H9 (cell line): Measurements from ENCODE around the gene PTPRK. TPM values are rescaled to one million over a fixed set of nuclear protein-coding genes. Genes with fewer than 3 reads are reported as not detected.
A peak's percentile ranks its signal among the peaks of the same experiment; 100 is the strongest.

Experiments
- DNase-seq: peaks from one replicate; pipeline ENCODE4 v3.0.0-alpha.2; 2017
- H2AFZ ChIP-seq: one replicate; pipeline ENCODE4 v1.6.1; 2013; ENCODE audit warnings: mild to moderate bottlenecking, low read length, control low read depth, moderate library complexity
- H2AK5ac ChIP-seq: 2 replicates; pipeline ENCODE4 v1.6.1; 2013; ENCODE audit warnings: low read length, control low read depth, mixed read lengths; ENCODE audit not compliant: insufficient read length
- H2BK120ac ChIP-seq: one replicate; pipeline ENCODE4 v1.6.1; 2013; ENCODE audit warnings: low read depth, mild to moderate bottlenecking, low read length, control low read depth, inconsistent platforms; ENCODE audit not compliant: poor library complexity, severe bottlenecking
- H2BK12ac ChIP-seq: 2 replicates; pipeline ENCODE4 v1.6.1; 2013; ENCODE audit warnings: low read length, control low read depth, mixed read lengths, low read depth; ENCODE audit not compliant: insufficient read length
- H2BK15ac ChIP-seq: 2 replicates; pipeline ENCODE4 v1.6.1; 2013; ENCODE audit warnings: low read depth, low read length, control low read depth
- H2BK20ac ChIP-seq: one replicate; pipeline ENCODE4 v1.6.1; 2013; ENCODE audit warnings: low read depth, mild to moderate bottlenecking, low read length, control low read depth, inconsistent platforms; ENCODE audit not compliant: poor library complexity, severe bottlenecking
- H2BK5ac ChIP-seq: 2 replicates; pipeline ENCODE4 v1.6.1; 2013; ENCODE audit warnings: low read length, control low read depth, mixed read lengths; ENCODE audit not compliant: insufficient read length
- H3K14ac ChIP-seq: 2 replicates; pipeline ENCODE4 v1.6.1; 2013; ENCODE audit warnings: low read length, control low read depth; ENCODE audit not compliant: insufficient read depth
- H3K18ac ChIP-seq: 2 replicates; pipeline ENCODE4 v1.6.1; 2013; ENCODE audit warnings: low read depth, mild to moderate bottlenecking, mixed read lengths, low read length, control low read depth; ENCODE audit not compliant: insufficient read length
- H3K23ac ChIP-seq: 2 replicates; pipeline ENCODE4 v1.6.1; 2013; ENCODE audit warnings: low read length, control low read depth, mixed read lengths, low read depth; ENCODE audit not compliant: insufficient read length
- H3K23me2 ChIP-seq: 2 replicates; pipeline ENCODE4 v1.6.1; 2013; ENCODE audit warnings: low read depth, mild to moderate bottlenecking, mixed read lengths, low read length, control low read depth; ENCODE audit not compliant: insufficient read length, poor library complexity, severe bottlenecking
- H3K27ac ChIP-seq: 2 replicates; pipeline ENCODE4 v1.5.1; 2013; ENCODE audit warnings: low read length, control low read depth, mixed read lengths, low read depth; ENCODE audit not compliant: insufficient read length
- H3K27me3 ChIP-seq: 2 replicates; pipeline ENCODE4 v1.6.1; 2013; ENCODE audit warnings: low read length, control low read depth, inconsistent platforms; ENCODE audit not compliant: insufficient read depth
- H3K4ac ChIP-seq: 2 replicates; pipeline ENCODE4 v1.6.1; 2013; ENCODE audit warnings: low read depth, mild to moderate bottlenecking, control low read depth, inconsistent platforms, low read length, moderate library complexity
- H3K4me1 ChIP-seq: 2 replicates; pipeline ENCODE4 v1.6.1; 2013; ENCODE audit warnings: low read length, control low read depth, inconsistent platforms; ENCODE audit not compliant: insufficient read depth
- H3K4me2 ChIP-seq: 2 replicates; pipeline ENCODE4 v1.6.1; 2013; ENCODE audit warnings: low read length, control low read depth, mixed read lengths; ENCODE audit not compliant: insufficient read length, insufficient read depth
- H3K56ac ChIP-seq: 2 replicates; pipeline ENCODE4 v1.6.1; 2013; ENCODE audit warnings: low read depth, mild to moderate bottlenecking, mixed read lengths, low read length, control low read depth; ENCODE audit not compliant: insufficient read length
- H3K79me1 ChIP-seq: 2 replicates; pipeline ENCODE4 v1.6.1; 2013; ENCODE audit warnings: low read depth, mild to moderate bottlenecking, moderate library complexity, low read length, control low read depth, inconsistent platforms; ENCODE audit not compliant: insufficient read depth, poor library complexity, severe bottlenecking
- H3K79me2 ChIP-seq: 2 replicates; pipeline ENCODE4 v1.6.1; 2013; ENCODE audit warnings: low read length, control low read depth, inconsistent platforms; ENCODE audit not compliant: insufficient read depth
- H3K9ac ChIP-seq: 2 replicates; pipeline ENCODE4 v1.6.1; 2013; ENCODE audit warnings: low read length, control low read depth, mixed read lengths; ENCODE audit not compliant: insufficient read length; ENCODE audit errors: extremely low read depth
- H3K9me3 ChIP-seq: one replicate; pipeline ENCODE4 v1.6.1; 2013; ENCODE audit warnings: low read depth, low read length, inconsistent platforms; ENCODE audit not compliant: control insufficient read depth
- H3T11ph ChIP-seq: one replicate; pipeline ENCODE4 v1.6.1; 2013; ENCODE audit warnings: mild to moderate bottlenecking, low read length, control low read depth, inconsistent platforms
- H4K20me1 ChIP-seq: one replicate; pipeline ENCODE4 v1.6.1; 2013; ENCODE audit not compliant: control insufficient read depth, insufficient read length, insufficient read depth
- H4K5ac ChIP-seq: 2 replicates; pipeline ENCODE4 v1.6.1; 2013; ENCODE audit warnings: low read depth, mild to moderate bottlenecking, mixed read lengths, low read length, control low read depth; ENCODE audit not compliant: insufficient read length
- H4K8ac ChIP-seq: replicated peaks from 2 replicates; pipeline ENCODE4 v1.6.1; 2013; ENCODE audit warnings: low read length, control low read depth, mixed read lengths, low read depth; ENCODE audit not compliant: insufficient read length
- H4K91ac ChIP-seq: 2 replicates; pipeline ENCODE4 v1.6.1; 2013; ENCODE audit warnings: low read depth, mild to moderate bottlenecking, moderate library complexity, mixed read lengths, low read length, control low read depth; ENCODE audit not compliant: insufficient read length
- H3K27ac Mint-ChIP-seq, 3 experiments: 2 replicates in 2 of 3; 3 replicates in 1 of 3; pipeline ENCODE4 v1.8.0; 2020 to 2021; ENCODE audit warnings: mixed read lengths in 3 of 3, mild to moderate bottlenecking in 1 of 3, moderate library complexity in 1 of 3
- H3K27me3 Mint-ChIP-seq: 2 replicates; pipeline ENCODE4 v1.8.0; 2021; ENCODE audit warnings: low read depth, mild to moderate bottlenecking, moderate library complexity, mixed read lengths
- H3K36me3 Mint-ChIP-seq, 3 experiments: 2 replicates in 2 of 3; 3 replicates in 1 of 3; pipeline ENCODE4 v1.8.0; 2020 to 2021; ENCODE audit warnings: low read depth in 3 of 3, mixed read lengths in 3 of 3; ENCODE audit not compliant: insufficient read depth in 1 of 3
- H3K4me1 Mint-ChIP-seq, 2 experiments: 2 replicates each; pipeline ENCODE4 v1.8.0; 2020; ENCODE audit warnings: mixed read lengths in 2 of 2
- H3K4me3 Mint-ChIP-seq, 2 experiments: 2 replicates in 1 of 2; 3 replicates in 1 of 2; pipeline ENCODE4 v1.8.0; 2020 to 2021; ENCODE audit warnings: mild to moderate bottlenecking in 2 of 2, mixed read lengths in 2 of 2, moderate library complexity in 1 of 2
- H3K9me3 Mint-ChIP-seq, 2 experiments: 2 replicates in 1 of 2; 3 replicates in 1 of 2; pipeline ENCODE4 v1.8.0; 2020; ENCODE audit warnings: mild to moderate bottlenecking in 2 of 2, mixed read lengths in 2 of 2, moderate library complexity in 1 of 2
- CTCF ChIP-seq: fragments of 200-600 bp; sonication (generic); conservative IDR thresholded peaks from 3 replicates; pipeline ENCODE4 v1.8.0; 2021; ENCODE audit warnings: antibody characterized with exemption, mild to moderate bottlenecking
- WGBS: extraction: QIAGEN DNeasy Blood & Tissue Kit; methylation state at CpG from one replicate; pipeline ENCODE4 v1.1.7; 2013; ENCODE audit warnings: missing lambda C conversion rate, low lambda C conversion rate, mixed read lengths; ENCODE audit not compliant: insufficient read length; ENCODE audit errors: extremely low coverage; 5-methylcytosine and 5-hydroxymethylcytosine counted together
- total RNA-seq: library from RNA; stranded (reverse); gene quantifications from 2 replicates; pipeline ENCODE4 v1.2.1, GENCODE V29; 2021

Gene PTPRK
- total RNA-seq, 1 experiment from 2014 or later: 47.9 TPM

- Mint-ChIP-seq H3K4me3 (no peak overlapping the region), H3K36me3 (no peaks in the 10 kb centered on the region; a peak in 1 of 7 replicates)
- no peak overlapping the region for H2BK20ac ChIP-seq
These were observed 21.2 kb downstream of the PTPRK start for GRCh38 chr6:128499079-128499731.

More at GRCh38 chr6:128499079-128499731, 21.2 kb downstream of the PTPRK start:
- Histone ChIP-seq H3K9ac (no peak overlapping the region), H2BK15ac (no peak overlapping the region), H4K91ac (no peak overlapping the region), H3K23me2 (no peaks in the 10 kb centered on the region), H2AFZ (no peak overlapping the region), H2BK120ac (no peak overlapping the region), H3K14ac (no peak overlapping the region), H3K79me1 (peaks cover 5% of the 10 kb centered on the region), H3K4me2 (no peak overlapping the region), H3K9me3 (no peaks in the 10 kb centered on the region), H3K4ac (no peak overlapping the region), H2BK12ac (no peak overlapping the region), H3K18ac (no peak overlapping the region), H2BK5ac (no peak overlapping the region), H4K8ac (no peak overlapping the region), H2AK5ac (no peak overlapping the region), H4K5ac (no peak overlapping the region), H3K4me1 (peaks cover 3% of the 10 kb centered on the region; the same call in 1 of the 2 replicates), H4K20me1 (no peaks in the 10 kb centered on the region), H3K56ac (no peak overlapping the region), H3K27ac (no peak overlapping the region), H3K27me3 (no peaks in the 10 kb centered on the region), H3K23ac (no peak overlapping the region), H3T11ph (no peak overlapping the region), H3K79me2 (peaks cover 2% of the 10 kb centered on the region; the same call in 1 of the 2 replicates)
- H3K9me3 Mint-ChIP-seq: no peaks in the 10 kb centered on the region
- H3K4me1 Mint-ChIP-seq: peaks cover 52 to 54% of the 10 kb centered on the region in 2 experiments
- no peaks in the 10 kb centered on the region for H3K27me3 Mint-ChIP-seq
- WGBS: no CpG with 5 or more reads among the region's 4 CpGs
- DNase-seq: no peak
- TF ChIP-seq CTCF: no peak
- H3K27ac Mint-ChIP-seq: peak overlapping the region in 2 of 3 experiments; percentile 51 to 90; a peak in 4 of 7 replicates
